Karpas-422 (cell line): ENCODE measurements around the gene CEP350. TPM values are rescaled to one million over a fixed set of nuclear protein-coding genes. Genes with fewer than 3 reads are reported as not detected.
"Not testable (repeated sequence)": the region's sequence is repeated elsewhere in the genome, so short reads cannot be mapped to it uniquely, and the experiment has no call there.

Source experiments
- DNase-seq: peaks from one replicate; pipeline ENCODE4 v3.0.0-alpha.2; 2015
- H2AFZ ChIP-seq: fragments of 200-600 bp; sonication (generic); 2 replicates; pipeline ENCODE4 v1.6.1; 2014; ENCODE audit warnings: antibody characterized with exemption, low read length, mixed read lengths
- H3K27ac ChIP-seq: fragments of 200-600 bp; sonication (generic); 2 replicates; pipeline ENCODE4 v1.5.1; 2014; ENCODE audit warnings: mild to moderate bottlenecking, low read length, moderate library complexity
- H3K27me3 ChIP-seq: fragments of 200-600 bp; sonication (generic); 2 replicates; pipeline ENCODE4 v1.6.1; 2014; ENCODE audit warnings: low read length, mixed read lengths
- H3K36me3 ChIP-seq: fragments of 200-600 bp; sonication (generic); 2 replicates; pipeline ENCODE4 v1.6.1; 2014; ENCODE audit warnings: low read length, mixed read lengths; ENCODE audit not compliant: insufficient read depth
- H3K4me1 ChIP-seq: fragments of 200-600 bp; sonication (generic); 2 replicates; pipeline ENCODE4 v1.6.1; 2014; ENCODE audit warnings: mild to moderate bottlenecking, low read length, mixed read lengths
- H3K4me2 ChIP-seq: fragments of 200-600 bp; sonication (generic); 2 replicates; pipeline ENCODE4 v1.6.1; 2014; ENCODE audit warnings: low read length, low read depth, mild to moderate bottlenecking; ENCODE audit not compliant: poor library complexity, severe bottlenecking
- H3K4me3 ChIP-seq: fragments of 200-600 bp; sonication (generic); 2 replicates; pipeline ENCODE4 v1.5.1; 2014; ENCODE audit warnings: mild to moderate bottlenecking, antibody characterized with exemption, low read length, mixed read lengths
- H3K79me2 ChIP-seq: fragments of 200-600 bp; sonication (generic); 2 replicates; pipeline ENCODE4 v1.6.1; 2014; ENCODE audit warnings: mild to moderate bottlenecking, low read length, mixed read lengths
- H3K9ac ChIP-seq: fragments of 200-600 bp; sonication (generic); 2 replicates; pipeline ENCODE4 v1.6.0; 2014; ENCODE audit warnings: low read length
- H3K9me2 ChIP-seq: fragments of 200-600 bp; sonication (generic), shearing (Covaris generic); replicated peaks from 2 replicates; pipeline ENCODE4 v1.6.0; 2014; ENCODE audit warnings: mild to moderate bottlenecking, low read length, moderate library complexity; ENCODE audit not compliant: insufficient read depth
- H3K9me3 ChIP-seq: fragments of 300-700, 200-600 bp; sonication (generic); 2 replicates; pipeline ENCODE4 v1.6.1; 2014; ENCODE audit warnings: low read length, mixed read lengths
- H4K20me1 ChIP-seq: fragments of 200-600 bp; sonication (generic); 2 replicates; pipeline ENCODE4 v1.6.1; 2014; ENCODE audit warnings: mild to moderate bottlenecking, antibody characterized with exemption, low read length, low read depth; ENCODE audit not compliant: insufficient read depth
- total RNA-seq: library from RNA; depleted of rRNA; stranded (reverse); fragments of >200 nt; shearing (Covaris generic); gene quantifications from 2 replicates; pipeline ENCODE4 v1.2.3, GENCODE V29; 2014; ENCODE audit warnings: low replicate concordance

The CEP350 gene
- total RNA-seq, 1 experiment from 2014 or later = 72.3 TPM

DNA sequence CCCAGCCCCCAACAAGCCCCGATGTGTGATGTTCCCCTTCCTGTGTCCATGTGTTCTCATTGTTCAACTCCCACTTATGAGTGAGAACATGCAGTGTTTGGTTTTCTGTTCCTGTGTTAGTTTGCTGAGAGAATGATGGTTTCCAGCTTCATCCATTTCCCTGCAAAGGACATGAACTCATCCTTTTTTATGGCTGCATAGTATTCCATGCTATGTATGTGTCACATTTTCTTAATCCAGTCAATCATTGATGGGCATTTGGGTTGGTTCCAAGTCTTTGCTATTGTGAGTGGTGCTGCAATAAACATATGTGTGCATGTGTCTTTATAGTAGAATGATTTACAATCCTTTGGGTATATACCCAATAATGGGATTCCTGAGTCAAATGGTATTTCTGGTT is 52.2 kb downstream of the CEP350 start:
- H2AFZ ChIP-seq, H3K9ac ChIP-seq, H4K20me1 ChIP-seq, H3K27me3 ChIP-seq, H3K4me2 ChIP-seq, H3K4me3 ChIP-seq, H3K27ac ChIP-seq, H3K9me3 ChIP-seq, H3K9me2 ChIP-seq, DNase-seq: not testable (repeated sequence)
- peaks cover 20% of the 10 kb centered on the region for H3K36me3 ChIP-seq
- H3K79me2 ChIP-seq = peaks cover 59% of the 10 kb centered on the region
- H3K4me1 ChIP-seq = peaks cover 14% of the 10 kb centered on the region

DNA sequence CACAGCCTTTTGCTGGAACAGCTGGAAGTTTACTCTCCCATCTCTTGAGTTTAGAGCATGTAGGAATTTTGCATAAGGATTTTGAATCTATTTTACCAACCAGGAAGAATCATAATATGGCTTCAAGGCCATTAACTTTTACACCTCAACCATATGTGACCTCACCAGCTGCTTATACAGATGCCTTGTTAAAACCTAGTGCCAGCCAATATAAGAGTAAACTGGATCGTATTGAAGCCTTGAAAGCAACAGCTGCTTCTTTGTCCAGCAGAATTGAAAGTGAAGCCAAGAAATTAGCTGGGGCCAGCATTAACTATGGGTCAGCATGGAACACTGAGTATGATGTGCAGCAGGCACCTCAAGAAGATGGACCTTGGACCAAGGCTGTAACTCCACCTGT is 65.4 kb downstream of the CEP350 start:
- peaks cover 67% of the 10 kb centered on the region for H3K36me3 ChIP-seq
- H3K4me3 ChIP-seq = no peak overlapping the region
- H3K9me3 ChIP-seq = no peaks in the 10 kb centered on the region
- H2AFZ ChIP-seq = no peak overlapping the region
- H3K4me1 ChIP-seq = no peaks in the 10 kb centered on the region
- H3K27me3 ChIP-seq = no peaks in the 10 kb centered on the region
- DNase-seq = no peak
- H3K27ac ChIP-seq = no peak overlapping the region
- H3K9me2 ChIP-seq = no peaks in the 10 kb centered on the region
- no peak overlapping the region for H3K9ac ChIP-seq
- peaks cover 38% of the 10 kb centered on the region for H3K79me2 ChIP-seq
- no peak overlapping the region for H3K4me2 ChIP-seq
- H4K20me1 ChIP-seq = no peaks in the 10 kb centered on the region

DNA sequence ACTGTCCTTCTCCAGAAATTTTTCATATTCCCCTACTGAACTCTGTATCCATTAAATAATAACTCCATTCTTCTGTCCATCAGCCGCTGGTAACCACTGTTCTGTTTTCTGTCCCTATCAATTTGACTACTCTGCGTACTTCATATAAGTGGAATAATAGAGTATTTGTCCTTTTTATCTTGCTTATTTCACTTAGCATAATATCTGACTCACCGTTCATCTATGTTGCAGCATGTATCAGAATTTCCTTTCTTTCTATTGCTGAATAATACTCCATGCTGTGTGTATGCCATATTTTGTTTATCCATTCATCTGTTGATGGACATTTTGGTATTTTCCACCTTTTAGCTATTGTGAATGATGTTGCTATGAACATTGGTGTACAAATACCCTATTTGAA is 71.9 kb downstream of the CEP350 start:
- no peaks in the 10 kb centered on the region for H3K27me3 ChIP-seq

DNA sequence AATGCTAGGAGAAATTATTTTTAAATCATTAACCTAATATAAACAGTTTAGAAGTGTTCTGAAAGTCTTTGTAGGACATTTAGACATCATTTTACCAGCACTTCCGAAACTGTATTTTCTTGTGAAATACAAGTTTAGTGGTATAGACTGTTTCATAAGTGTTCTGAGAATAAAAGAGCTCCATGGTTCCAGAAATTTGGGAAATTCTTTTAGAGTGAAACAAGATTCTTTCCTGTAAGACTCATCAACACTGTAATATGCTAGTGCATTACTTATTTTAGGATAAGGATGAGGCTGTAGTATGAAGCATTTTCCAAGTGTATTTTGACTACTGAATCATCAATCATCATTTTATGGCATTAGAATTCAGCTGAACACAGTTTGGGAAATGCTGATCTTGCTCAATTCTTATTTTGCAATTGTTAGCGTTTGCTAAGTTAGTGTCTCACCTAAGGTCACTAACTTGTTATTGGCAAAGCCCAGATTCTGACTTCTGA is 73.4 kb downstream of the CEP350 start:
- Histone ChIP-seq H3K27ac (no peak overlapping the region), H3K36me3 (peaks cover 32% of the 10 kb centered on the region), H3K9me2 (no peaks in the 10 kb centered on the region), H3K79me2 (peaks cover 30% of the 10 kb centered on the region), H3K4me2 (no peak overlapping the region), H2AFZ (no peak overlapping the region), H3K9ac (no peak overlapping the region), H4K20me1 (no peaks in the 10 kb centered on the region), H3K9me3 (no peaks in the 10 kb centered on the region), H3K27me3 (no peaks in the 10 kb centered on the region), H3K4me3 (no peak overlapping the region), H3K4me1 (peaks cover 11% of the 10 kb centered on the region)
- DNase-seq = no peak

More for the DNA sequence above, 71.9 kb downstream of the CEP350 start:
- Histone ChIP-seq H3K4me3 (no peak overlapping the region), H3K9me2 (no peaks in the 10 kb centered on the region), H3K9ac (no peak overlapping the region), H3K4me1 (peaks cover 11% of the 10 kb centered on the region), H3K36me3 (peaks cover 38% of the 10 kb centered on the region), H4K20me1 (no peaks in the 10 kb centered on the region), H3K9me3 (no peaks in the 10 kb centered on the region), H3K4me2 (no peak overlapping the region), H3K79me2 (peaks cover 25% of the 10 kb centered on the region), H3K27ac (no peak overlapping the region), H2AFZ (no peak overlapping the region)
- DNase-seq = no peak

DNA sequence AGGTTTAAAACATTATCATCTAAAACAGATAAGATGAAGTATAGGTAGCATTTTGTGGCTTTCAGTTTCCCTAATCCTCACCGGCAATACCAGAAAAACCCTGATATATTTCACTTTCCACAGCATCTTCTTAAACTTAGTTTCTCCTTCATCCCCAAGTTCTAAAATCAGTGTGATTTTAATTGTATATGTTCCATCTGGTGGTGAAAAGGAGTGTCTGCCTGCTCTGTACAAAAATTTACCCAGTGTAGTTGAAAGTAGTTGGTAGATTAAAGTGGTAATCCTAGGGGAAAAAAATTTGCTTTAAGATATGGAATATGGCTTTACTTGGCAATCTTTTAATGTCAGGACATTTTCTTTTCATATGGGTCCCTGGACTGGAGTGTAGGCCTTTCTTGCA is 74.3 kb downstream of the CEP350 start:
- peaks cover 31% of the 10 kb centered on the region for H3K36me3 ChIP-seq
- no peaks in the 10 kb centered on the region for H4K20me1 ChIP-seq
- no peak overlapping the region for H3K27ac ChIP-seq
- no peak overlapping the region for H2AFZ ChIP-seq
- H3K27me3 ChIP-seq = no peaks in the 10 kb centered on the region
- H3K4me3 ChIP-seq = no peak overlapping the region
- peaks cover 11% of the 10 kb centered on the region for H3K4me1 ChIP-seq
- peaks cover 34% of the 10 kb centered on the region for H3K79me2 ChIP-seq
- no peak for DNase-seq
- H3K9me2 ChIP-seq = no peaks in the 10 kb centered on the region
- no peak overlapping the region for H3K4me2 ChIP-seq
- H3K9me3 ChIP-seq = no peaks in the 10 kb centered on the region
- H3K9ac ChIP-seq = no peak overlapping the region

DNA sequence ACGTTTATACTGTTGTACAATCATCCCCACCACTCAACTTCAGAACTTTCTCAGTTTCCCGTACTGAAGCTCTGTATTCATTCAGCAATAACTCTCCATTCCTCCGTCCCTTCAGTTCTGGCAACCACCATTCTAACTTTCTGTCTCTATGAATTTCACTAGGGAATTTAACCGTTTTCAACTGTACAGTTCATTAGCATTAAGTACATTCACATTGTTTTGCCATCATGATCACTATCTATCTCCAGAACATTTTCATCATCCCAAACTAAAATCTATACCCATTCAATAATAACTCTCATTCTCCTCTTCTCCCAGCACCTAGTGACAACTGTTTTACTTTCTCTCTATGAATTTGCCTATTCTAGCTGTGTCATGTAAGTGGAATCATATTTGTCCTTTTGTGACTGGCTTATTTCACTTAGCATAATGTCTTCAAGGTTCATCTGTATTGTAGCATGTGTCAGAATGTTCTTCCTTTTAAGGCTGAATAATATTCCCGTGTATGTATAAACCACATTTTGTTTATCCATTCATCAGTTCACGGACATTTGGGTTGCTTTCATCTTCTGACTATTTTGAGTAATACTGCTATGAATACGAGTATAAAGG is 75.0 kb downstream of the CEP350 start:
- H3K9ac ChIP-seq = no peak overlapping the region
- H2AFZ ChIP-seq = no peak overlapping the region
- peaks cover 37% of the 10 kb centered on the region for H3K79me2 ChIP-seq
- no peaks in the 10 kb centered on the region for H4K20me1 ChIP-seq
- no peak for DNase-seq
- no peak overlapping the region for H3K27ac ChIP-seq
- H3K9me2 ChIP-seq = no peaks in the 10 kb centered on the region
- peaks cover 11% of the 10 kb centered on the region for H3K4me1 ChIP-seq
- H3K36me3 ChIP-seq = peaks cover 34% of the 10 kb centered on the region
- H3K9me3 ChIP-seq = no peaks in the 10 kb centered on the region
- no peak overlapping the region for H3K4me2 ChIP-seq
- no peak overlapping the region for H3K4me3 ChIP-seq
- H3K27me3 ChIP-seq = no peaks in the 10 kb centered on the region

DNA sequence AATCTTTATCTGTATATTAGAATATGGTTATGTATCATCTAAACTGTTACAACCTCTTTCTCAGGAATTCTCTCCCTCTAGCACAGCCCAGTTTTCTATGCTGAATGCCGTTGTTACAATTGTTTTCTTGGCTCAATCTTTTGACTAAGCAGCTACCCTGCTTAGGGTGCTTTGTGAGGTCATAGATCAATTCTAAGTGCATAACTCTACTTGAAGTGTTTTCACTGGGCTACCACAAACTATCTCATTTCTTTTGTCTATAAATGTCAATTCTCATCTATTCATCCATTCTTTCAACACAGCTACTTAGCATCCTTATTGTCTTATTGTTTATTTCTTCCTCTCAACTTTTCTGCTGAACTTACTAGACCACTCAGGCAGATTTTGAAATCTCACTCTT is 77.1 kb downstream of the CEP350 start:
- H3K4me1 ChIP-seq = peaks cover 11% of the 10 kb centered on the region

DNA sequence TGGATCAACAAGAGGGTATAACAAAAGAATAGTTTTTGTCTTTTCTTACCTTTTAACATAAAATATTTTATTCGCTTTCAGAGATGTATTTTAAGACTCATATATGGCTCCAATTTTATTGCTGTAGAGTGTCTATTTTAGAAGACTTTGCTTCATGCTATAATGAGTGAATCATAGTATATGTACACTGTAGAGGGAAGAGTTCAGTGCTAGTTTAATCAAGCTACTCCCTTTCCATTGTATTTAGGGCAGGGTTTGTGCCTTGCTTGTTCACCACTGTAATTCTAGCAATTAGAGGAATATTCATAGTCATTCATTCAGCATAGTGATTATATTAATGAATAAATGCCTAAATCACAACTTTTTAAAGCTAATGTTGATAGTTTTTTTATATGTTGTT is 78.8 kb downstream of the CEP350 start:
- Histone ChIP-seq H3K9ac (no peak overlapping the region), H3K27me3 (no peaks in the 10 kb centered on the region), H3K4me1 (peaks cover 11% of the 10 kb centered on the region), H2AFZ (no peak overlapping the region), H3K9me2 (no peaks in the 10 kb centered on the region), H3K27ac (no peak overlapping the region), H3K36me3 (peaks cover 43% of the 10 kb centered on the region), H3K4me2 (no peak overlapping the region), H3K9me3 (no peaks in the 10 kb centered on the region), H3K4me3 (no peak overlapping the region), H3K79me2 (peaks cover 26% of the 10 kb centered on the region), H4K20me1 (no peaks in the 10 kb centered on the region)
- DNase-seq = no peak

More for the DNA sequence above, 77.1 kb downstream of the CEP350 start:
- Histone ChIP-seq H4K20me1 (no peaks in the 10 kb centered on the region), H3K27ac (no peak overlapping the region), H2AFZ (no peak overlapping the region), H3K4me3 (no peak overlapping the region), H3K9ac (no peak overlapping the region), H3K27me3 (no peaks in the 10 kb centered on the region), H3K9me3 (no peaks in the 10 kb centered on the region), H3K36me3 (peaks cover 36% of the 10 kb centered on the region), H3K79me2 (peaks cover 33% of the 10 kb centered on the region), H3K4me2 (no peak overlapping the region), H3K9me2 (no peaks in the 10 kb centered on the region)
- DNase-seq = no peak
